H9 (cell line): Measurements from ENCODE around the gene SELENOM. TPM values are rescaled to one million over a fixed set of nuclear protein-coding genes. Genes with fewer than 3 reads are reported as not detected.

Source experiments
- DNase-seq: peaks from one replicate; pipeline ENCODE4 v3.0.0-alpha.2; 2017
- H2AFZ ChIP-seq: one replicate; pipeline ENCODE4 v1.6.1; 2013; ENCODE audit warnings: mild to moderate bottlenecking, low read length, control low read depth, moderate library complexity
- H2AK5ac ChIP-seq: 2 replicates; pipeline ENCODE4 v1.6.1; 2013; ENCODE audit warnings: low read length, control low read depth, mixed read lengths; ENCODE audit not compliant: insufficient read length
- H2BK120ac ChIP-seq: one replicate; pipeline ENCODE4 v1.6.1; 2013; ENCODE audit warnings: low read depth, mild to moderate bottlenecking, low read length, control low read depth, inconsistent platforms; ENCODE audit not compliant: poor library complexity, severe bottlenecking
- H2BK12ac ChIP-seq: 2 replicates; pipeline ENCODE4 v1.6.1; 2013; ENCODE audit warnings: low read length, control low read depth, mixed read lengths, low read depth; ENCODE audit not compliant: insufficient read length
- H2BK15ac ChIP-seq: 2 replicates; pipeline ENCODE4 v1.6.1; 2013; ENCODE audit warnings: low read depth, low read length, control low read depth
- H2BK20ac ChIP-seq: one replicate; pipeline ENCODE4 v1.6.1; 2013; ENCODE audit warnings: low read depth, mild to moderate bottlenecking, low read length, control low read depth, inconsistent platforms; ENCODE audit not compliant: poor library complexity, severe bottlenecking
- H2BK5ac ChIP-seq: 2 replicates; pipeline ENCODE4 v1.6.1; 2013; ENCODE audit warnings: low read length, control low read depth, mixed read lengths; ENCODE audit not compliant: insufficient read length
- H3K14ac ChIP-seq: 2 replicates; pipeline ENCODE4 v1.6.1; 2013; ENCODE audit warnings: low read length, control low read depth; ENCODE audit not compliant: insufficient read depth
- H3K18ac ChIP-seq: 2 replicates; pipeline ENCODE4 v1.6.1; 2013; ENCODE audit warnings: low read depth, mild to moderate bottlenecking, mixed read lengths, low read length, control low read depth; ENCODE audit not compliant: insufficient read length
- H3K23ac ChIP-seq: 2 replicates; pipeline ENCODE4 v1.6.1; 2013; ENCODE audit warnings: low read length, control low read depth, mixed read lengths, low read depth; ENCODE audit not compliant: insufficient read length
- H3K23me2 ChIP-seq: 2 replicates; pipeline ENCODE4 v1.6.1; 2013; ENCODE audit warnings: low read depth, mild to moderate bottlenecking, mixed read lengths, low read length, control low read depth; ENCODE audit not compliant: insufficient read length, poor library complexity, severe bottlenecking
- H3K27ac ChIP-seq: 2 replicates; pipeline ENCODE4 v1.5.1; 2013; ENCODE audit warnings: low read length, control low read depth, mixed read lengths, low read depth; ENCODE audit not compliant: insufficient read length
- H3K27me3 ChIP-seq: 2 replicates; pipeline ENCODE4 v1.6.1; 2013; ENCODE audit warnings: low read length, control low read depth, inconsistent platforms; ENCODE audit not compliant: insufficient read depth
- H3K4ac ChIP-seq: 2 replicates; pipeline ENCODE4 v1.6.1; 2013; ENCODE audit warnings: low read depth, mild to moderate bottlenecking, control low read depth, inconsistent platforms, low read length, moderate library complexity
- H3K4me1 ChIP-seq: 2 replicates; pipeline ENCODE4 v1.6.1; 2013; ENCODE audit warnings: low read length, control low read depth, inconsistent platforms; ENCODE audit not compliant: insufficient read depth
- H3K4me2 ChIP-seq: 2 replicates; pipeline ENCODE4 v1.6.1; 2013; ENCODE audit warnings: low read length, control low read depth, mixed read lengths; ENCODE audit not compliant: insufficient read length, insufficient read depth
- H3K56ac ChIP-seq: 2 replicates; pipeline ENCODE4 v1.6.1; 2013; ENCODE audit warnings: low read depth, mild to moderate bottlenecking, mixed read lengths, low read length, control low read depth; ENCODE audit not compliant: insufficient read length
- H3K79me1 ChIP-seq: 2 replicates; pipeline ENCODE4 v1.6.1; 2013; ENCODE audit warnings: low read depth, mild to moderate bottlenecking, moderate library complexity, low read length, control low read depth, inconsistent platforms; ENCODE audit not compliant: insufficient read depth, poor library complexity, severe bottlenecking
- H3K79me2 ChIP-seq: 2 replicates; pipeline ENCODE4 v1.6.1; 2013; ENCODE audit warnings: low read length, control low read depth, inconsistent platforms; ENCODE audit not compliant: insufficient read depth
- H3K9ac ChIP-seq: 2 replicates; pipeline ENCODE4 v1.6.1; 2013; ENCODE audit warnings: low read length, control low read depth, mixed read lengths; ENCODE audit not compliant: insufficient read length; ENCODE audit errors: extremely low read depth
- H3K9me3 ChIP-seq: one replicate; pipeline ENCODE4 v1.6.1; 2013; ENCODE audit warnings: low read depth, low read length, inconsistent platforms; ENCODE audit not compliant: control insufficient read depth
- H3T11ph ChIP-seq: one replicate; pipeline ENCODE4 v1.6.1; 2013; ENCODE audit warnings: mild to moderate bottlenecking, low read length, control low read depth, inconsistent platforms
- H4K20me1 ChIP-seq: one replicate; pipeline ENCODE4 v1.6.1; 2013; ENCODE audit not compliant: control insufficient read depth, insufficient read length, insufficient read depth
- H4K5ac ChIP-seq: 2 replicates; pipeline ENCODE4 v1.6.1; 2013; ENCODE audit warnings: low read depth, mild to moderate bottlenecking, mixed read lengths, low read length, control low read depth; ENCODE audit not compliant: insufficient read length
- H4K8ac ChIP-seq: replicated peaks from 2 replicates; pipeline ENCODE4 v1.6.1; 2013; ENCODE audit warnings: low read length, control low read depth, mixed read lengths, low read depth; ENCODE audit not compliant: insufficient read length
- H4K91ac ChIP-seq: 2 replicates; pipeline ENCODE4 v1.6.1; 2013; ENCODE audit warnings: low read depth, mild to moderate bottlenecking, moderate library complexity, mixed read lengths, low read length, control low read depth; ENCODE audit not compliant: insufficient read length
- H3K27ac Mint-ChIP-seq, 3 experiments: 2 replicates in 2 of 3; 3 replicates in 1 of 3; pipeline ENCODE4 v1.8.0; 2020 to 2021; ENCODE audit warnings: mixed read lengths in 3 of 3, mild to moderate bottlenecking in 1 of 3, moderate library complexity in 1 of 3
- H3K27me3 Mint-ChIP-seq: 2 replicates; pipeline ENCODE4 v1.8.0; 2021; ENCODE audit warnings: low read depth, mild to moderate bottlenecking, moderate library complexity, mixed read lengths
- H3K36me3 Mint-ChIP-seq, 3 experiments: 2 replicates in 2 of 3; 3 replicates in 1 of 3; pipeline ENCODE4 v1.8.0; 2020 to 2021; ENCODE audit warnings: low read depth in 3 of 3, mixed read lengths in 3 of 3; ENCODE audit not compliant: insufficient read depth in 1 of 3
- H3K4me1 Mint-ChIP-seq, 2 experiments: 2 replicates each; pipeline ENCODE4 v1.8.0; 2020; ENCODE audit warnings: mixed read lengths in 2 of 2
- H3K4me3 Mint-ChIP-seq, 2 experiments: 2 replicates in 1 of 2; 3 replicates in 1 of 2; pipeline ENCODE4 v1.8.0; 2020 to 2021; ENCODE audit warnings: mild to moderate bottlenecking in 2 of 2, mixed read lengths in 2 of 2, moderate library complexity in 1 of 2
- H3K9me3 Mint-ChIP-seq, 2 experiments: 2 replicates in 1 of 2; 3 replicates in 1 of 2; pipeline ENCODE4 v1.8.0; 2020; ENCODE audit warnings: mild to moderate bottlenecking in 2 of 2, mixed read lengths in 2 of 2, moderate library complexity in 1 of 2
- WGBS: extraction: QIAGEN DNeasy Blood & Tissue Kit; methylation state at CpG from one replicate; pipeline ENCODE4 v1.1.7; 2013; ENCODE audit warnings: missing lambda C conversion rate, low lambda C conversion rate, mixed read lengths; ENCODE audit not compliant: insufficient read length; ENCODE audit errors: extremely low coverage; 5-methylcytosine and 5-hydroxymethylcytosine counted together
- total RNA-seq: library from RNA; stranded (reverse); gene quantifications from 2 replicates; pipeline ENCODE4 v1.2.1, GENCODE V29; 2021
- TF ChIP-seq, protein P1 (sequence below): fragments of 200-600 bp; sonication (generic); conservative IDR thresholded peaks from 3 replicates; pipeline ENCODE4 v1.8.0; 2021; ENCODE audit warnings: antibody characterized with exemption, mild to moderate bottlenecking

SELENOM gene
- total RNA-seq, 1 experiment from 2014 or later = 18.6 TPM

- no peak overlapping the region; a peak in 1 of 7 replicates for H3K27ac Mint-ChIP-seq
- peaks cover 6% of the 10 kb centered on the region for H3K27me3 Mint-ChIP-seq
- H3K9ac ChIP-seq = no peak overlapping the region
- H3K4me1 Mint-ChIP-seq = peaks cover 15 to 26% of the 10 kb centered on the region in 2 experiments
- no peak overlapping the region for H4K5ac ChIP-seq
- H4K91ac ChIP-seq = no peak overlapping the region
- H4K8ac ChIP-seq = no peak overlapping the region
- TF ChIP-seq, protein P1, sequence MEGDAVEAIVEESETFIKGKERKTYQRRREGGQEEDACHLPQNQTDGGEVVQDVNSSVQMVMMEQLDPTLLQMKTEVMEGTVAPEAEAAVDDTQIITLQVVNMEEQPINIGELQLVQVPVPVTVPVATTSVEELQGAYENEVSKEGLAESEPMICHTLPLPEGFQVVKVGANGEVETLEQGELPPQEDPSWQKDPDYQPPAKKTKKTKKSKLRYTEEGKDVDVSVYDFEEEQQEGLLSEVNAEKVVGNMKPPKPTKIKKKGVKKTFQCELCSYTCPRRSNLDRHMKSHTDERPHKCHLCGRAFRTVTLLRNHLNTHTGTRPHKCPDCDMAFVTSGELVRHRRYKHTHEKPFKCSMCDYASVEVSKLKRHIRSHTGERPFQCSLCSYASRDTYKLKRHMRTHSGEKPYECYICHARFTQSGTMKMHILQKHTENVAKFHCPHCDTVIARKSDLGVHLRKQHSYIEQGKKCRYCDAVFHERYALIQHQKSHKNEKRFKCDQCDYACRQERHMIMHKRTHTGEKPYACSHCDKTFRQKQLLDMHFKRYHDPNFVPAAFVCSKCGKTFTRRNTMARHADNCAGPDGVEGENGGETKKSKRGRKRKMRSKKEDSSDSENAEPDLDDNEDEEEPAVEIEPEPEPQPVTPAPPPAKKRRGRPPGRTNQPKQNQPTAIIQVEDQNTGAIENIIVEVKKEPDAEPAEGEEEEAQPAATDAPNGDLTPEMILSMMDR = no peak
- no peak overlapping the region for H3K14ac ChIP-seq
- H2AFZ ChIP-seq = no peak overlapping the region
- no peak overlapping the region for H3K56ac ChIP-seq
- no peak overlapping the region for H3K18ac ChIP-seq
- H3K27me3 ChIP-seq = no peaks in the 10 kb centered on the region
- no peaks in the 10 kb centered on the region for H3K9me3 Mint-ChIP-seq
- no peak overlapping the region for H3K4me2 ChIP-seq
- H3K23me2 ChIP-seq = no peaks in the 10 kb centered on the region
- no peaks in the 10 kb centered on the region for H3K79me1 ChIP-seq
- no peak overlapping the region for H3K4me3 Mint-ChIP-seq
- H2BK5ac ChIP-seq = no peak overlapping the region
- no peak overlapping the region for H3K27ac ChIP-seq
- H3K36me3 Mint-ChIP-seq = peaks cover 0 to 4% (median 3%) of the 10 kb centered on the region in 3 experiments; a peak in 3 of 7 replicates
- H2BK15ac ChIP-seq = no peak overlapping the region
- H2AK5ac ChIP-seq = no peak overlapping the region
- peaks cover 2% of the 10 kb centered on the region; the same call in 1 of the 2 replicates for H3K4me1 ChIP-seq
- no peaks in the 10 kb centered on the region for H3K79me2 ChIP-seq
- no peak overlapping the region for H3T11ph ChIP-seq
- no peak overlapping the region for H2BK12ac ChIP-seq
- no peaks in the 10 kb centered on the region for H4K20me1 ChIP-seq
- no peak overlapping the region for H2BK20ac ChIP-seq
- WGBS = no CpG with 5 or more reads among the region's 7 CpGs
- no peaks in the 10 kb centered on the region for H3K9me3 ChIP-seq
- no peak for DNase-seq
- no peak overlapping the region for H3K4ac ChIP-seq
- H2BK120ac ChIP-seq = no peak overlapping the region
- no peak overlapping the region for H3K23ac ChIP-seq
Observed at GRCh38 chr22:31128156-31128555, 20.8 kb upstream of the SELENOM start.
